T follicular helper cell (primary cell): ENCODE results near the gene SH3D21.

Source experiments
- DNase-seq: peaks from one replicate; pipeline ENCODE4 v3.0.0-alpha.2; 2020; ENCODE audit warnings: low read depth
- total RNA-seq, 2 experiments: gene quantifications; one replicate each; lab custom pipeline; 2026; lab: John Stamatoyannopoulos, UW

The SH3D21 gene
- 3.5 to 4.6 reads per million in 2 experiments for total RNA-seq

DNA sequence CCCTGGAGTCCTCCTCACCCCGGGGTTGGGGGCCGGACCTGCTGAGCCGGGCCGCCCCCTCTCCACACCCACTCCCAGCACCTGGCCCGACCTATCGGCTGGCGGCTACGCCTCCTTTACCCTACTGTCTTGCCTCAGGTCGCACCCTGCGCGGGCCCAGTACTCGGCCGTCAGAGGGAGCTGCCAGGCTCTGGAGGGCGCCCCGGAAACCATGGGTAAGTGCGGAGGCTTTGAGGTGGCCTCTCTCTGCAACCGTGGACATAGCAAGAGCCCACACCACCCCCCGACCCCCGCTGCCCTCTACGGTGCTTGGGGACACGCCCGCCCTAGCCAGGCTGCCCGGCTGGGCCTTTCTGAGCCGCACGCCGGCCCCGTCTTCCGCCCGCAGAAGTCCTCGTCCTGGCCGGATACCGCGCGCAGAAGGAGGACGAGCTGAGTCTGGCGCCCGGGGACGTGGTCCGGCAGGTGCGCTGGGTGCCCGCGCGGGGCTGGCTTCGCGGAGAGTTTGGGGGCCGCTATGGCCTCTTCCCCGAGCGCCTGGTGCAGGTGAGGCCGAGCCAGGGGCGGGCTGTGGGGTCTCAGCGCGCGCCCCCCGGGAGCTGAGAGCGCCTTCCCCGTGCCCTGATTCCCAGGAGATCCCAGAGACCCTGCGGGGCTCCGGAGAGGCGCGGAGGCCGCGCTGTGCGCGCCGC lies at the start of gene SH3D21:
SH3D21 (plus strand) TSS at position 159 of the 692 bp plus-strand sequence; CDS start at position 212, 53 bp downstream.
- DNase-seq: peak; percentile 25

DNA sequence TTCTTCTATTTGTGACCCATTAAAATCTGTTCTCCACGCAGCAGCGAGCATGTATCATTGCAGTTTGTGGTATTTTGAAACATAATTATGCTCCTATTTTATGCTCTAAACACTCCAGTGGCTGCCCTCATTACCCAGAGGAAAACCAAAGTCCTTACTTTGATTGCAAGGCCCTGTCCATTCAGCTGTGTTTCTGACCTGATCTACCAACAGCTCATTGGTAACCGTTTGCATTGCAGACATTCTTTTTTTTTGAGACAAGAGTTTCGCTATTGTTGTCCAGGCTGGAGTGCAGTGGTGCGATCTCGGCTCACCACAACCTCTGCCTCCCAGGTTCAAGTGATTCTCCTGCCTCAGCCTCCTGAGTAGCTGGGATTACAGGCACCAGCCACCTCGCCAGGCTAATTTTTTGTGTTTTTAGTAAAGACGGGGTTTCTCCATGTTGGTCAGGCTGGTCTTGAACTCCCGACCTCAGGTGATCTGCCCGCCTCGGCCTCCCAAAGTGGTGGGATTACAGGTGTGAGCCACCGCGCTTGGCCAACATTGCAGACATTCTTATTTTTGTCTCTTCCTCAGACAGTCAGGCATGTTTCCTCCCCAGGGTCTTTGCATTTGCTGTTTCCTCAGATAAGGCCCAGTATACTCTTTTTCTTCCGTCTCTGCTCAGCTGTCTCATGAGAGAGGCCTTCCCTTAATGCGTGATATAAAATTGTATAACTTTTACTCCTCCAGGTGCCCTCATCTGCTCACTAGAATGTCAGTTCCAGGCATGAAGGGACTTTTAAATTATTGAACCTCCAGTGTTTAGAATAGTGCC lies 49.4 kb upstream of the SH3D21 start:
- no peak for DNase-seq

DNA sequence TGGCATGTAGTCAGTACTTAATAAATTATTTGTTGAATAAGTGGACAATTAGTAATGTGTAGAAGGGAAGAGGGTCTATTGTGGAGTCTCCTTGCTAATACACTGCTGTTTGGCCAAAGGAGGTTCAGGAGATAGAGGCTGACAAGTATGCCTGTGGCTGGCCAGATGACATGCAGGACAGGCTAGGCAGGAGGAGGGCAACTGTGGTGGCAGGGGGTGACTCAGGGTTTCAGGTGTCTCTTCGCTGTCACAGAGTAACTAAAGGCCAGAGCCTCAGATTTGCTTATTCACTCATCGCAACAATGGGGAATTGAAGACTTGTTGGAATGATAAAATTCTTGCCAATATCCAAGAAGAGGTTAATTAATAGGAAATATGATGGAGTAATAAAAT lies 48.8 kb upstream of the SH3D21 start:
- no peak for DNase-seq

DNA sequence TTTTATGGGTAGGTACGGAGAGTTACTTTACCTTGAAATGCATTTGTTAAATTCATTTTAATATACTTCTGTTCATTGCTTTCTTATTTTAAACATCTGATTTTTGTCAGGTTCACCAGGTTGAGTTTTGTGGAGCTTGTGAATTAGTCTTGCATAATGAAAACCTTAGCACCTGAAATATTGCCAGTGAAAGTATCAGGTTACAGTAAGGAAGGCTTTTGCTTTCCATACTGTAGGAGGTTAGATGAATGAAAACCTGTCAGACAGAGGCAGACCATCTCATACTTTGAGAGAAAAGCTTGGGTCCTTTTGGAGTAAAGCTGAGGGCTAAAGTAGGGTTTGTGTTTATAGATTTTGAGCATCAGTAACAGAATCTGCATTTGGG lies 47.2 kb upstream of the SH3D21 start:
- DNase-seq: no peak

GRCh38 chr1:36268981-36269380 lies 37.2 kb upstream of the SH3D21 start:
- DNase-seq: no peak

DNA sequence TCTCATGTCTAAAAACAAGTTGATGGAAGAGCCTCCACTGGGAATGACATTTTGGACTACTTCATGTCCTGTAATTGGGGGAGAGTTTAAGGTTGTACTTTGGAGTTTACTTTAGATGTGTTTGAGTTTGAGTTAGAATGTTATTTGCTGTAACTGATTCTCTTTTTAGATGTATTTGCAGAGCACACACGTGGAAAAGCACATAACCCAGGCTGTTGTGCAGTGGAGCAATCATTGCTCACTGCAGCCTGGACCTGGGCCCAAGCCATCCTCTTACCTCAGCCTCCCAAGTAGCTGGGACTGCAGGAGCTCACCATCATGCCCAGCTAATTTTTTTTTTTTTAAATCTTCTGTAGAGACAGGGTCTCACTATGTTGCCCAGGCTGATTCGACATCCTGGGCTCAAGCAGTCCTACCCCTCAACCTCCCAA lies 36.7 kb upstream of the SH3D21 start:
- DNase-seq: no peak

GRCh38 chr1:36273024-36273423 lies 33.1 kb upstream of the SH3D21 start:
- no peak for DNase-seq

GRCh38 chr1:36274201-36274600 lies 32.0 kb upstream of the SH3D21 start:
- no peak for DNase-seq

- DNase-seq: no peak
Observed at GRCh38 chr1:36276688-36277087, 29.5 kb upstream of the SH3D21 start.

DNA sequence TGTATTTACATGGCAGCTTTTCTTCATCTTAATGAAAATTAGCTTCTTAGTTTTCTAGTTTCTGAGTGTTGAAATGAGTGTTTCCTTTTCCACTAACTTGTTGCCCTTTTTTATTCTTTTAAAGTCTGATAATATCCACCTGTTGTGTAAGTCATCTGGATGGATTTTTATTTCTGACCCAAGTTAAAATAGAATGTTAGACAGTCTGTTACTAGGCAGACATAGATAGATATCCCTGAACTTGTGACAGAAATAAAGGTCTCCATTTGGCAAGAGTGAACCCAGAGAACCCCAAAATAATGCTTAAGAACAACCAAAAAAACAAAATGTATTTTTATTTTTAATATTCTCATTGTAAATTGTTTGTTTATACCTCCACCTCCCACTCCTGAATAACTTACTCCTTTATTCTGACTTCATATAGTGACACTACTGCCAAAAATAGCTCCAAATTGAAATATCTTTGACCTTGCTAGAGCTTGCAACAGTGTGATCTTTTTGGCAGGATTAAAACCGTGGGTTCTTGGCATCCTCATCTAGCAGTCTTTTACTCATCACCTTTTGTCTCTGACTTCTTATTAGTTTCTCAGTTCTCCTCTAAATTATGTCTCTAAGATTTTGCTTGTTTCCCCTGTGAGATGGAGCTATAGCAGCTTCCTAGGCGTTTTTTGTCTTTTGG lies 26.9 kb upstream of the SH3D21 start:
- no peak for DNase-seq

DNA sequence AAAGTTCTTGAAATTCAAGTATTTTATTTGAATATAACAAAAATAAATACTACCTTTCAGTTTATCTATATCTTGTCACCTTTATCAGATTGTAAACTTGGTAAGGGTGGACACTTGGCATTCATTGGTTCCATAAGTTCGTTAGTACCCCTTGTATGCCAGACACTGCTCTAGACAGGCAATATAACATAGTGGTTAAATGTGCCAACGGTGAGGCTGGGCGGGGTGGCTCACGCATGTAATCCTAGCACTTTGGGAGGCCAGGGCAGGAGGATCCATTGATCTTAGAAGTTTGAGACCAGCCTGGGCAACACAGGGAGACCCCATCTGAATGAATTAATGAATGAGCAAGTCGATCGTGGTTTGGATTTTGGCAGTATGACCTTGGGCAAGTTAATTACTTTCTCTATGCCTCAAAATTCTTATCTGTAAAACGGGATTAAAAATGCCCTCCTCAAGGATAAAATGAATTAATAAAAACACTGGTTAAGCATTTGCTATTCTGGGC lies 26.3 kb upstream of the SH3D21 start:
- DNase-seq: no peak

- DNase-seq: no peak
Observed at GRCh38 chr1:36284061-36284460, 22.1 kb upstream of the SH3D21 start.

DNA sequence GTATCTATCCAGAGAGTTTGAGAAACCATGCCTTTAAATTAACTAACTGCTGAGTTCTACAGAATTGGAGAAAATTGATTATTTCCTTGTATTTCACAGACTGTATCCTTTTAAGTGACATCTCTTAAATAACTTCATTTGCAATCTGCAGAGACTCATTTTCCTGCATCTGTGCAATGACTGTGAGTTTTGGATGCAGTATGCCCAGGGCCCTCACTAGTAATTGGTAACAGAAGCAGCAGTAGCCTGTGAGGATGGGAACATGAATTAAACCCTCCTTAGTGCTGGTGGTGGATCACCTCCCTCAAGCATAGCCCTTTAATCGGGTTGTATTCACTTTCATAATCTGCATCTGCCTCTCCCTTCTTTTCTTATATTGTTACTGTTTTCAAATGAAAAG lies 21.7 kb upstream of the SH3D21 start:
- no peak for DNase-seq

DNA sequence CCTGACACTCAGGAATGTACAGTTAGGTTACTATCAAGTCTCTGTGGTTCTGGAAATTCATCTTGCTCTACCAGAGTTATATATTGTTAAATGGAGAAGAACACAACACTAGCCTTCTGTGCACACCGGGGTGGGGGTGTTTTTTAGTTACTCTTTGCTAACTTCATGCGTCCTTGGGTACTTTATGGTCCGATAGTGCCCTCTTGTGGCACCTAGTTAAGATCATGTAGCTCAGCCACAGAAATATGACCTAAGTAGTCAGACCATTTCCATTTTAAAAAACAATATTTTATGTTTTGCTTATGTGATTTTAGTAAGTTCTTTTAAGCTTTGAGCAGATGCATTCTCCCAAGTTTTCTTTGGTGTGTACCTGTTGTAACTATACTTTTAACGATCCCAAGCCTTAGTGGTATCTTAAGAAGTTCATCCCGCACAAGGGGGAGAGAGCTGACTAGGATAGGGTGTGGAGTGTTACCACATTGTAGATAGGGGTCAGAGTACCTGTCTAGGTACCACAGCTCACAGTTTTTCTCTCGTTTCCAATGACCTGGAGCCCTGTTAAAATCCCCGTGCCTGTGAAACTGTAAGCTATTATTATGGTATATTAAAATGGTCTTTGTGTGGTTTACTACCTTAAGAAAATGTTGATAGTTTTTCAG lies 20.6 kb upstream of the SH3D21 start:
- DNase-seq: peak; percentile 65

DNA sequence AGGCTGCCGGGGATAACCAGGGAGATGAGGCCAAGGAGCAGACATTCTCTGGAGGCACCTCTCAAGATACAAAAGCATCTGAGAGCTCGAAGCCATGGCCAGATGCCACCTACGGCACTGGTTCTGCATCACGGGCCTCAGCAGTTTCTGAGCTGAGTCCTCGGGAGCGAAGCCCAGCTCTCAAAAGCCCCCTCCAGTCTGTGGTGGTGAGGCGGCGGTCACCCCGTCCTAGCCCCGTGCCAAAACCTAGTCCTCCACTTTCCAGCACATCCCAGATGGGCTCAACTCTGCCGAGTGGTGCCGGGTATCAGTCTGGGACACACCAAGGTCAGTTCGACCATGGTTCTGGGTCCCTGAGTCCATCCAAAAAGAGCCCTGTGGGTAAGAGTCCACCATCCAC lies 19.4 kb upstream of the SH3D21 start:
- no peak for DNase-seq

DNA sequence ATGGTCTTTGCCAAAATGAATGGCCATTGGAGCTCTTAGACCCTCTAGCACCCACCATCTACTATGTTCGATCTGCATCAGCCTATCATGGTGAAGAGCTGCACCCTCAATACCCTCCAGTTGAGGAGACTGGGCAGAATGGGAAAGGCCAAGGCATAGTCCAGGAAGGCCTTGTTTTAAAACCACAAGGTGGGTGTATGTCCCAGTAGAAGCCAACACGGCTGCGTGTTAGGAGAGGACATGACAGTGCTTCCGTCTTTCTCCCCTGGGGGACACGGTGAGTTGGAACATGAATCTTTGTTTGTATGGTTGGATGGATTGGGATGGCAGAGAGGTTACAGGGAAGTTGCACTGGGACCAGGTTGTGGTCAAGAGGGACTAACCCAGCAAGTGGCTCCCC lies 18.6 kb upstream of the SH3D21 start:
- no peak for DNase-seq

DNA sequence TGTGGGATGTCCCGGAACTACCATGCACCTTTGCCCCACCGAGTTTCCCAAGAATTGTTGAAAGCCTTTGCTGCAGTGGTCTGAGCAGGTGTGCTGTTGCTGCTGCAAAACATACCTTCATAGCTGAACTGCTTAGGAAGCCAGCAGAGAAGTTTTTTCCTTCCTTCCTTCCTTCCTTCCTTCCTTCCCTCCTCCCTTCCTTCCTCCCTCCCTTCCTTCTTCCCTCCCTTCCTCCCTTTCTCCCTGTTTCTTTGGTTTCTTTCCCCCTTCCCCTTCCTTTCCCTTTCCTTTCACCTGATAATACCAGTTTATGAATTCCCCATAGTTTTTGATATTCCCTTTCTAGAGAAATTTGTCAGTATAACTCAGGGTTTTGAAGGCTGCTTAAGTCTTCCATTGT lies 10.8 kb upstream of the SH3D21 start:
- no peak for DNase-seq

DNA sequence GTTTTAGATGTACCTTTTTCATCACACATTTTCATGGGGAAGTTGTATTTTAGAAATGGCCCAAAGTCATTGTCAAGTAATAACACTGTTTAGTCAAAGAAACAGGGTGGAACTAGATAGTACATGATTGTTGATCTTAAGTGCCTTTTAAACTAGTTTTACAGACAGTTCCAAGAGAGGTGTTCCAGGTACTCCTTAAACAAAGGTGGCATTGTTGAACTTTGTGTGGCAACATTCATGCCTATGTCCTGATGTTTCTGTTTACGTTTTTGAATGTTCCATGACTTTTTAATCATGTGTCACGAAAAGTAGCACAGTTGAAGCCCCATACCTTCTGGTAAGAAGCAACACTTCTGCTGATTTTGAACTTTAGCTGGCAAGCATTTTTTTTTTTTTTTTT lies 9.1 kb upstream of the SH3D21 start:
- DNase-seq: no peak

DNA sequence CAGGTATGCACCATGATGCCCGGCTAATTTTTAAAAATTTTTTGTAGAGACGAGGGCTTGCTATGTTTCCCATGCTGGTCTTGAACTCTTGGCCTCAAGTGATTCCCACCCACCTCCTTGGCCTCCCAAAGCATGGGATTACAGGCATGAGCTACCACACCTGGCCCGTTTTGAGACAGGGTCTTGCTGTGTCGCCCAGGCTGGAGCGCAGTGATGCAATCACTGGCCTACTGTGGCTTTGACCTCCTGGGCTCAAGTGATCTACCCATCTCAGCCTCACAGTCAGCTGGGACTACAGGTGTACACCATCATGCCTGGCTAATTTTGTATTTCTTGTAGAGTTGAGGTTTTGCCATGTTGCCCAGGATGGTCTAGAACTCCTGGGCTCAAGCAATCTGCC lies 7.5 kb upstream of the SH3D21 start:
- no peak for DNase-seq

- no peak for DNase-seq
Observed at GRCh38 chr1:36300526-36300925, 5.6 kb upstream of the SH3D21 start.

- DNase-seq: no peak
Observed at GRCh38 chr1:36301220-36301619, 4.9 kb upstream of the SH3D21 start.

DNA sequence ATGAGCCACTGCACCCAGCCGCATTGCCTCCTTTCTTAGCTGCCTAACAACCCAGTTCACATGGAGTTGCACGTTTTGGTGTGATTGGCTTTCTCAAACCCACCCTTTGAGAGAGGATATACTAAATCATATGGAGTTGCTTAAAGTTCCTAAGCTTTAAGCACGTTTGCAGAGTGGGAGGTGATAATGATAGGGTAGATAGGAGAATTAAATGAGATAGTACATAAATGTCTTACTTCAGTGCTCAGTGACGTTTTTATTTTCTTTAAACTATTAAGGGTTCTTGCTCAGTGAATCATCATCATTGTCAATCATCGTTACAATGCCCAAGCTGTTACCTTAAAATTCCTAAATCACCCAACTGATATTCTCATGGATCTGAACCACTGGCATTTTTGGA lies 2.9 kb upstream of the SH3D21 start:
- no peak for DNase-seq
